T-helper 22 cell (primary cell): Measurements from ENCODE around the gene NEURL4.

Experiments used
- DNase-seq: peaks from one replicate; pipeline ENCODE4 v3.0.0-alpha.2; 2020; ENCODE audit warnings: low read depth

NEURL4 gene

GRCh38 chr17:7279448-7279847 is 49.7 kb downstream of the NEURL4 start:
- no peak for DNase-seq

GRCh38 chr17:7266784-7267183 is 62.4 kb downstream of the NEURL4 start:
- DNase-seq, result no peak
